BJ (cell line): ENCODE results near the gene SFPQ. TPM values are rescaled to one million over a fixed set of nuclear protein-coding genes. Genes with fewer than 3 reads are reported as not detected.

Source experiments
- CTCF ChIA-PET: fragments of 350-600 bp; formaldehyde crosslinking; extraction: SDS; loops from one replicate; lab custom pipeline; 2021; ENCODE audit warnings: antibody characterized with exemption, inconsistent platforms; lab: Yijun Ruan, JAX
- POLR2A ChIA-PET: fragments of 300-600 bp; sonication (Branson Sonifier 250); formaldehyde crosslinking; extraction: SDS; loops from one replicate; lab custom pipeline; 2021; ENCODE audit warnings: antibody characterized with exemption; lab: Charles Lee
- DNase-seq: peaks from one replicate; pipeline ENCODE4 v3.0.0-alpha.2; 2011; ENCODE audit warnings: low read depth
- H3K27me3 ChIP-seq: 2 replicates; pipeline ENCODE4 v1.6.0; 2011; ENCODE audit warnings: low read length; ENCODE audit not compliant: control insufficient read depth, insufficient read depth
- H3K36me3 ChIP-seq: 2 replicates; pipeline ENCODE4 v1.5.1; 2011; ENCODE audit warnings: low read length; ENCODE audit not compliant: control insufficient read depth, insufficient read depth
- H3K4me3 ChIP-seq: 2 replicates; pipeline ENCODE4 v1.5.1; 2011; ENCODE audit warnings: low read depth, mild to moderate bottlenecking, control low read depth, low read length
- polyA plus RNA-seq: library from polyadenylated mRNA; depleted of rRNA; stranded (reverse); fragments of >200 nt; gene quantifications from 2 replicates; pipeline ENCODE4 v1.2.3, GENCODE V29; 2011
- TF ChIP-seq, protein P1 (sequence below): IDR thresholded peaks from 2 replicates; pipeline ENCODE4 v1.5.1; 2011; ENCODE audit warnings: low read depth, mild to moderate bottlenecking, control low read depth, inconsistent platforms, low read length, moderate library complexity; ENCODE audit not compliant: insufficient read depth

SFPQ gene
- polyA plus RNA-seq, 1 experiment: 27.3 TPM

DNA sequence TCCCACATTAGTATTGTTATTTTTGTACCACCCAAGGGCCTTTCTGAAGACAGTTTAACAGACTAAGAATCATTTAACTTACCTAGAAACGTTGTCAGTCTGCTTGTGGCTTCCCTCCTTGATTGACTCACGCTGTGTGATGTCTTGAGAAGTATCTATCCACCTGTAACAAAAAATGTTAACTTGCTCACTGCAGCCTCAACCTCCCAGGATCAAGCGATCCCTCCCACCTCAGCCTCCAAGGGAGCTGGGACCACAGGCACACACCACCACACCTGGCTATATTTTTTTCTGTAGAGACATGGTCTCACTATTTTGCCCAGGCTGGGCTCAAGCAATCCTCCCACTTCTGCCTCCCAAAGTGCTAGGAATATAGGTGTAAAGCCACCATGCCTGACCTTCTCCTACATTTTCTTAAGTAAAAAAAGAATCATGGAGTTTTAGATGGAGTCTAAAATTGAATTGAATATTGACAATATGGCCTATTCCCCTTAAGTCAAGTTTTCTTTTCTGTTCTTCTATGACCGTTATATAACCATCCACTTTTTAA lies 15.6 kb downstream of the SFPQ start:
- POLR2A ChIA-PET: no interaction called here
- CTCF ChIA-PET: interaction anchor here (0.7 kb wide), 1 partner anchor 171 kb away, joined by 3 read pairs; no protein-coding TSS in a partner anchor
- DNase-seq: no peak
- TF ChIP-seq, protein P1, sequence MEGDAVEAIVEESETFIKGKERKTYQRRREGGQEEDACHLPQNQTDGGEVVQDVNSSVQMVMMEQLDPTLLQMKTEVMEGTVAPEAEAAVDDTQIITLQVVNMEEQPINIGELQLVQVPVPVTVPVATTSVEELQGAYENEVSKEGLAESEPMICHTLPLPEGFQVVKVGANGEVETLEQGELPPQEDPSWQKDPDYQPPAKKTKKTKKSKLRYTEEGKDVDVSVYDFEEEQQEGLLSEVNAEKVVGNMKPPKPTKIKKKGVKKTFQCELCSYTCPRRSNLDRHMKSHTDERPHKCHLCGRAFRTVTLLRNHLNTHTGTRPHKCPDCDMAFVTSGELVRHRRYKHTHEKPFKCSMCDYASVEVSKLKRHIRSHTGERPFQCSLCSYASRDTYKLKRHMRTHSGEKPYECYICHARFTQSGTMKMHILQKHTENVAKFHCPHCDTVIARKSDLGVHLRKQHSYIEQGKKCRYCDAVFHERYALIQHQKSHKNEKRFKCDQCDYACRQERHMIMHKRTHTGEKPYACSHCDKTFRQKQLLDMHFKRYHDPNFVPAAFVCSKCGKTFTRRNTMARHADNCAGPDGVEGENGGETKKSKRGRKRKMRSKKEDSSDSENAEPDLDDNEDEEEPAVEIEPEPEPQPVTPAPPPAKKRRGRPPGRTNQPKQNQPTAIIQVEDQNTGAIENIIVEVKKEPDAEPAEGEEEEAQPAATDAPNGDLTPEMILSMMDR: no peak
- Histone ChIP-seq H3K27me3 (no peaks in the 10 kb centered on the region), H3K4me3 (no peak overlapping the region), H3K36me3 (peaks cover 23% of the 10 kb centered on the region)

DNA sequence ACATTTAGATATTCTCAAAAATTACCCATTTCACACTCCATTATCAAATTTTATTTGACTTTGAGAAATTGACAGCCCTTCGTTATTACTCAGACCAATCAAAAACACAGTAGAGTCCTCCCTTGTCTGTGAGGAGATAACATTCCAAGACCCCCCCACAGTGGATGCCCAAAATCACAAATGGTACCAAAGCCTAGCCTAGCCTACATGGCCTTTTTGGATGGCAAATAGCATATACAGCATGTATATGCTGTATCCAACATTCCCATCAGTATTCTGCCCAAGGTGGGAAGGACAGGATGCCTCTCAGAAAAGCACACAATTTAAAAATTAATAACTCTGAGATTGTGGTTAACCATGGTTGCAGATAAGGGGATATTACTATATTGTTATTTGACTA lies 17.3 kb downstream of the SFPQ start:
- Histone ChIP-seq H3K27me3 (no peaks in the 10 kb centered on the region), H3K36me3 (peaks cover 16% of the 10 kb centered on the region), H3K4me3 (no peak overlapping the region)
- DNase-seq: no peak
- CTCF ChIA-PET: no interaction called here
- POLR2A ChIA-PET: no interaction called here
- TF ChIP-seq, protein P1: no peak

DNA sequence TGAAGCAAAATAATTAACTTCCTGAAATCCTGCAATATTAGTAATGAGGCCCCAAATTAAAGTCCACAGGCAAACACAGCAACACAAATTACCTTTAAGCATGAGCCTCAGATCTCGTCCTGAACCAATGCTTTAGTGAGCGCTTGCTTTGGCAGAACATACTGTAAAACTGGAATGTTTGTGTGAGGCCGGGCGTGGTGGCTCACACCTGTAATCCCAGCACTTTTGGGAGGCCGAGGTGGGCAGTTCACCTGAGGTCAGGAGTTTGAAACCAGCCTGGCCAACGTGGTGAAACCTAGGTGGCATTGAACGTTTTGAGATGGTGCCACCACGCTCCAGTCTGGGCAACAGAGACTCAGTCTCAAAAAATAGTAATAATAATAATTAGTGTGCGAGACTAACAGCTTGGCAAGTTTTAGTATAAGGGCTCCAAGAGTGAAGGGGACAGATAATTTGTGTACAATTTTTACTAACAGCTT lies 17.8 kb downstream of the SFPQ start:
- Histone ChIP-seq H3K27me3 (no peaks in the 10 kb centered on the region), H3K36me3 (peaks cover 16% of the 10 kb centered on the region), H3K4me3 (no peak overlapping the region)
- DNase-seq: no peak
- TF ChIP-seq, protein P1: no peak
- POLR2A ChIA-PET: no interaction called here
- CTCF ChIA-PET: no interaction called here

DNA sequence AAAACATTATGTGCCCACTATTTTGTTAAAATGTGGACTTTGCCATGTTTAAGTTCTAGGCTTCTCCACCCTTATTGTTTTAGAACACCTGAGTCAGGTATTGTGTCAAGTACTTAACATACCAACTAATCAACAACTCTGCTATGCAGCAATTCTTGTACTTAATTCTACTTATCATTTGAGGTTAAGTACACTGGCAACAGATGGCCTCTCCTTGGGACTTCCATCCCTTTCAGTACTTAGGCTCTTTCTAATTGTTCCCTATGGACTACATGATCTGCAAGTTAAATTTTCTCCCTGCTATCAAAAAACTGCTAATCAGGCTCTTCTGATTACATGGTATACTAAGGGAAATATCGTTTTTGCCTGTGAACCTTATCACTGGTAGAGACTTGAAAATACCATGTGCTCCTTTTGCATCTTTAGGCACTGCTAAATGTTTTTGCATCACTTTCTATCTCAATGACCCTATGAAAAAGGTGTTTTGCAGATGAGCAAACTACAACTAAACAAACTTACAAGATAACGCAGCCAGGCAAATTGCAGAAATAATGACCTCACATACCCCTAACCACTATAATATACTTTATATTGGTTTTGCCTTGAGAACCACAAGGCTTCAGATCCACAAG lies 18.9 kb downstream of the SFPQ start:
- H3K36me3 ChIP-seq: peaks cover 16% of the 10 kb centered on the region
- DNase-seq: no peak
- no peak overlapping the region for H3K4me3 ChIP-seq
- no peaks in the 10 kb centered on the region for H3K27me3 ChIP-seq
- POLR2A ChIA-PET: no interaction called here
- TF ChIP-seq, protein P1: no peak
- CTCF ChIA-PET: no interaction called here

DNA sequence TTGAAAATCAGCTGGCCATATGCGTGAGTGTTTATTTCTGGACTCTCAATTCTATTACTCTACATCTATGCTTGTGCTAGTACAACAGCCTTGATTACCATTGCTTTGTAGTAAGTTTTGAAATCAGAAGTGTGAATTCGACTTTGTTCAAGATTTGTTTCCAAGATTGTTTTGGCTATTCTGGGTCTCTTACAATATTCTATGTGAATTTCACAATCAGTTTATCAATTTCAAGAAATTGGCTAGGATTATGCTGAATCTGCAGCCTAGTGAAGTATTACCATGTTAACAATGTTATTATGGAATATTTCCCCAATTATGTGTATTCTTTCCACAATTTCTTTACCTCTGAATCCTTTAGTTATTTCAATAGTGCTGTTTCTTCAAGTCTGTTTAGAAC lies 19.5 kb downstream of the SFPQ start:
- peaks cover 14% of the 10 kb centered on the region for H3K36me3 ChIP-seq
- POLR2A ChIA-PET: no interaction called here
- H3K27me3 ChIP-seq: no peaks in the 10 kb centered on the region
- CTCF ChIA-PET: interaction anchor here (1.1 kb wide), 1 partner anchor 8 kb away, joined by 3 read pairs; no protein-coding TSS in a partner anchor
- TF ChIP-seq, protein P1: no peak
- no peak overlapping the region for H3K4me3 ChIP-seq
- no peak for DNase-seq
